Measurements from ENCODE around the gene C9orf50.

DNA sequence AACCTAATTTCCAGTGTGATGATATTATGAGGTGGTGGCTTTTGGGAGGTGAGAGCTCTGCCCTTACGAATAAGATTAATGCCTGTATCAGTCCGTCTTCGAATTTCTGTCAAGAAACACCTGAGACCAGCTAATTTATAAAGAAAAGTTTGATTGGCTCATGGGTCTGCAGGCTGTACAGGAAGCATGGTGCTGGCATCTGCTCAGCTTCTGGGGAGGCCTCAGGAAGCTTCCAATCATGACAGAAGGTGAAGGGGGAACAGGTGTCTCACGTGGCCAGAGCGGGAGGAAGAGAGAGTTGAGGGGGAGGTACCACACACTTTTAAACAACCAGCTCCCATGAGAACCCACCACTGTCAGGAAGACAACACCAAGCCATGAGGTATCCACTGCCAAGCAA, 46.9 kb downstream of the C9orf50 start:
- TF ChIP-seq POLR2AphosphoS5 (IDR thresholded peaks at IDR 0.05) (no peak), EP300 (IDR thresholded peaks at IDR 0.05) (no peak), POLR2A (IDR thresholded peaks at IDR 0.05) (no peak)
- TF ChIP-seq, protein P1, sequence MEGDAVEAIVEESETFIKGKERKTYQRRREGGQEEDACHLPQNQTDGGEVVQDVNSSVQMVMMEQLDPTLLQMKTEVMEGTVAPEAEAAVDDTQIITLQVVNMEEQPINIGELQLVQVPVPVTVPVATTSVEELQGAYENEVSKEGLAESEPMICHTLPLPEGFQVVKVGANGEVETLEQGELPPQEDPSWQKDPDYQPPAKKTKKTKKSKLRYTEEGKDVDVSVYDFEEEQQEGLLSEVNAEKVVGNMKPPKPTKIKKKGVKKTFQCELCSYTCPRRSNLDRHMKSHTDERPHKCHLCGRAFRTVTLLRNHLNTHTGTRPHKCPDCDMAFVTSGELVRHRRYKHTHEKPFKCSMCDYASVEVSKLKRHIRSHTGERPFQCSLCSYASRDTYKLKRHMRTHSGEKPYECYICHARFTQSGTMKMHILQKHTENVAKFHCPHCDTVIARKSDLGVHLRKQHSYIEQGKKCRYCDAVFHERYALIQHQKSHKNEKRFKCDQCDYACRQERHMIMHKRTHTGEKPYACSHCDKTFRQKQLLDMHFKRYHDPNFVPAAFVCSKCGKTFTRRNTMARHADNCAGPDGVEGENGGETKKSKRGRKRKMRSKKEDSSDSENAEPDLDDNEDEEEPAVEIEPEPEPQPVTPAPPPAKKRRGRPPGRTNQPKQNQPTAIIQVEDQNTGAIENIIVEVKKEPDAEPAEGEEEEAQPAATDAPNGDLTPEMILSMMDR (IDR thresholded peaks at IDR 0.05): no peak
